HG03108 (cell line): ENCODE measurements around the gene ADH1C.

Experiments used
- ATAC-seq: cut with Tn5 transposase; IDR thresholded peaks from one replicate; pipeline ENCODE4 v1.9.1; 2021; ENCODE audit warnings: moderate library complexity; ENCODE audit not compliant: unreplicated experiment

The ADH1C gene

GRCh38 chr4:99305638-99306400 lies 46.7 kb downstream of the ADH1C start:
- ATAC-seq = no peak

DNA sequence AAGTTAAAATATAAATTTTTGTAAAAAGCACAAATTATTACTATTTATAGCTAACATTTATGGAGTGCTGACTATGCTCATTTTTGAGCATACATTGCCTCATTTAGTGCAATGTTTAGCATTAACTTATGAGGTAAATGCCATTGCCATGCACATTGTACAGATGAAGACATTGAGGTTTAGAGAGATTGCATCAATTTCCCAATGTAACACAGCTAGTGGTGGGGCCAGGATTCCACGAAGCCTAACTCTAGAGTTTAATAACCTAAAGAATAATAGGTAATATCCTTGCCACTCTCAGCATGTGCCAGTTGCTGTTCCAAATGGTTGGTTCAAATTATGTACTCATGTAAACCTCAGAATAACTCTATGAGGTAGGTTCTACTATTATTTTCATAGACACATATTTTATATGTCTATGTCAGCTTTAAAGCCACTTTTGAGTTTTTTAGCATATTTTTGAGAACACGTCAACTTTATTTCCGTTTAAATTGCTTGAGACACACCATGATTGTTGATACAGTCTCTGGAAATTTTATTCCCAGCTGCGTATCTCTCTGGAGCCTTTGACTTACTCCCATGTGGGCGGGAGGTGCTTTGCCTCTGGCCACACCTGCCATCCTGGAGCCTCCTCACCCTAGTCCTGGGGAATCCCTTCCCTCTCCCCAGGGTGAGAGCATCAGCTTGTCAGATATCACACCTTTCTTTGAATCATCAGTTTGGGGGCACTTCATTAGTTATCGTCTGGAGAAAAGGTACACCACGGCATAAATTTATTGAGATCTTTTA lies 51.0 kb downstream of the ADH1C start:
- ATAC-seq = no peak

DNA sequence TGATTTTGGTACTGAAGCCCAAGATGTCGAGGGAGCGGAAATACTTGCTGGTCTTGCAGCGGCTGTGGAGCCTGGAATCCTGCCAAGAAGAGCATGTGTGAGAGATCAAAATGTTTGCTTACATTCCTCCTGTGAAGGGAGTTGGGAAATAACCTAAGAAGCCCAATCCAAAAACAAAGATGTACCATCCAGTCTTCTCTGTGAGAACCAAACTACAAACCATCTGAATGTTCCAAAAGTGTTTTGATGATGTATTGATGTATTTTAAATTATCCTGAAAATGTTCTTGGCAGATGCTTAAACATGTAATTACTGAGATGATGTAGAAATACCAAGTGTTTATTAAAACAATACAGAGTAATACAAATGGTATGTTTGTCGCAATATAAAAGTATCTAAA lies 51.6 kb downstream of the ADH1C start:
- no peak for ATAC-seq

GRCh38 chr4:99293357-99293756 lies 59.2 kb downstream of the ADH1C start:
- no peak for ATAC-seq

DNA sequence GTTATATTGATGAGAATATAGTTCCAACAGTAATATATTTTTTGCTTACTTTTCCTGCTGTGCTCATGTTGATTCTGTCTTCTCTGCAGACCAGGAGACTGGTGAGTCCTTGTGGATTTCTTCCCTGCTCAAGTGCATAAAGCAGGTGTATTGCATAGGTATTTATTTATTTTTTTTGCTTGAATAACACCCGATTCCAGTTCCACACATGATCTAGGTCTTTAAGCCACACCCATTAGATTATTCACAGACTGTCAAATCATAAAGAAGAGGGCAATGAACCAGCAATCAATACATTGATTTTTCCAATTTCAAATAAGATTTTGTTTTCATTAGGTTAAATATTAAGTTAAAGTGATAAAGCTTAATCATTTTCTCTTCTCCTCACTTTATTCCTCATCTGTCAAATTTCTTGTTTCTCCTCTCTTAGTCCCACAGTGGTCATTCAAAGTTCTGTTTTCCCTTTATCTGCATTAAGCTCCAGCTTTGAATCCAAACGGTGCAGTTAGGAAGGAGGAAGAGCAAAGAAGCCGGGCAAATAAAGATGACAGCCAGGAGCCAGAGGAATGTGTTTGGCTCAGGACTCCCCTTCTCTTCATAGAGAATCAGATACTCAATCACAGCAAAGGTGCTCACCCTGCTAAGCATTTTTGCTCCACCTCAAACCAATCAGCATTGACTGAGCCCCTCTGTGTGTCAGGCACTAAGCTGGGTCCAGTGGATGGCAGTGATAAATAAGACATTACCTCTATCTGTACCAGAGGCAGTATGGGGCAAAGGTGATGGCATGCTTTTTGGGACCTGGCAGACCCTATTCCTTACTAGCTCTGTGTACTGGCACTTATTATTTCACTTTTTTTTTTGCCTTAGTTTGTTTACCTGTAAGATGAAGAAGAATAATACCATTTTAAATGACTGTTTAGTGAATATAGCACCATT lies 61.4 kb downstream of the ADH1C start, which contains the start of gene ADH1A:
Gene ADH1A (minus strand): TSS at position 138 of the 939 bp plus-strand sequence. CDS start 71 bp downstream, at position 67.
- no peak for ATAC-seq
